Tibial nerve (tissue), 4 donors: ENCODE data around the gene CCDC82. TPM values are rescaled to one million over a fixed set of nuclear protein-coding genes. Genes with fewer than 3 reads are reported as not detected.

Experiments used
- DNase-seq, 2 donors: peaks; one replicate each; pipeline ENCODE4 v3.0.0-alpha.2; 2019; ENCODE audit warnings: low spot score in 2 of 2
- H3K27ac ChIP-seq, 4 donors: fragments of 200-600 bp; sonication (generic) in 3 of 4; one replicate each; pipeline ENCODE4 v1.5.1; 2017 to 2019; ENCODE audit warnings: mild to moderate bottlenecking in 1 of 4
- H3K27me3 ChIP-seq, 2 donors: fragments of 200-600 bp; sonication (generic) in 1 of 2; one replicate each; pipeline versions ENCODE4 v1.5.1 to v1.6.0; 2017 to 2019
- H3K36me3 ChIP-seq, 3 donors: fragments of 200-600 bp; sonication (generic); one replicate each; pipeline ENCODE4 v1.5.1; 2018 to 2019
- H3K4me1 ChIP-seq, 4 donors: fragments of 200-600 bp; sonication (generic) in 3 of 4; one replicate each; pipeline ENCODE4 v1.5.1; 2017 to 2019
- H3K4me3 ChIP-seq, 4 donors: fragments of 200-600 bp; sonication (generic) in 3 of 4; one replicate each; pipeline ENCODE4 v1.5.1; 2017 to 2019; ENCODE audit warnings: mild to moderate bottlenecking in 1 of 4, moderate library complexity in 1 of 4
- H3K9me3 ChIP-seq, 4 donors: fragments of 200-600 bp; sonication (generic) in 3 of 4; one replicate each; pipeline ENCODE4 v1.5.1; 2017 to 2019
- CTCF ChIP-seq, 5 experiments: fragments of 200-600 bp in 3 of 5; fragments of 450-650 bp in 2 of 5; sonication (generic) in 3 of 5; IDR thresholded peaks; one replicate each; pipeline ENCODE4 v1.5.1; 2016 to 2019; ENCODE audit warnings: antibody characterized with exemption in 5 of 5, mild to moderate bottlenecking in 3 of 5, moderate library complexity in 2 of 5
- EP300 ChIP-seq, 2 donors: sonication (generic); formaldehyde crosslinking; IDR thresholded peaks; one replicate each; pipeline ENCODE4 v1.6.1; 2017; ENCODE audit warnings: antibody characterized with exemption in 2 of 2, mild to moderate bottlenecking in 1 of 2
- POLR2A ChIP-seq, 2 donors: fragments of 450-650 bp; IDR thresholded peaks; one replicate each; pipeline ENCODE4 v1.6.1; 2017; ENCODE audit warnings: antibody characterized with exemption in 2 of 2, mild to moderate bottlenecking in 2 of 2, moderate library complexity in 2 of 2
- WGBS, 2 donors: methylation state at CpG; one replicate each; pipeline ENCODE4 v1.1.5; 2018; 5-methylcytosine and 5-hydroxymethylcytosine counted together
- small RNA-seq: library from RNA; depleted of rRNA; stranded (forward); fragments of <200 nt; gene quantifications from one replicate; pipeline ENCODE3, GENCODE V24; 2016
- total RNA-seq, 4 donors: library from RNA; depleted of rRNA; stranded (reverse); fragments of >200 nt; gene quantifications; one replicate each; pipeline ENCODE4 v1.1.0, GENCODE V29; 2016

Gene CCDC82
- total RNA-seq, 4 donors from 2014 or later: 41.9 to 73.4 (median 49.5) TPM

GRCh38 chr11:96303980-96304379, 85.7 kb downstream of the CCDC82 start:
- Histone ChIP-seq H3K27ac (peak overlapping the region in 2 of 4 donors; percentile 29 to 73), H3K27me3 (no peaks in the 10 kb centered on the region), H3K4me1 (peaks cover 0 to 86% (median 55%) of the 10 kb centered on the region in 4 donors), H3K4me3 (no peak overlapping the region), H3K9me3 (no peaks in the 10 kb centered on the region), H3K36me3 (no peaks in the 10 kb centered on the region)
- WGBS, 2 donors: 78 to 84% methylated on average over 3 of the region's 3 CpGs
- DNase-seq: no peak
- no peak for TF ChIP-seq CTCF (IDR thresholded peaks at IDR 0.05)
- no peak for TF ChIP-seq POLR2A (IDR thresholded peaks at IDR 0.05)
- TF ChIP-seq EP300 (IDR thresholded peaks at IDR 0.05): no peak

GRCh38 chr11:96303064-96303463, 86.6 kb downstream of the CCDC82 start:
- DNase-seq: no peak
- no peak overlapping the region for H3K4me3 ChIP-seq
- peak overlapping the region in 2 of 4 donors; percentile 29 to 73 for H3K27ac ChIP-seq
- H3K4me1 ChIP-seq: peaks cover 0 to 77% (median 49%) of the 10 kb centered on the region in 4 donors
- no peaks in the 10 kb centered on the region for H3K9me3 ChIP-seq
- TF ChIP-seq EP300 (IDR thresholded peaks at IDR 0.05): peak in 1 of 2 donors; percentile 29
- no peak for TF ChIP-seq CTCF (IDR thresholded peaks at IDR 0.05)
- WGBS, 2 donors: 17 to 25% methylated on average over 1 of the region's 1 CpG
- no peaks in the 10 kb centered on the region for H3K36me3 ChIP-seq
- H3K27me3 ChIP-seq: no peaks in the 10 kb centered on the region

Small RNA genes lying within 50 kb of the gene (small RNA-seq; reads per million reads assigned to genes)
- not detected for gene MIR1260B

Other genes with a start within 250 kb of the CCDC82 start
- 10 to 100 TPM; 20.5 to 38.4 (median 27.9) TPM for gene MAML2, start 46.7 kb downstream of the CCDC82 start, total RNA-seq
- gene JRKL, start 101 bp upstream of the CCDC82 start, total RNA-seq: 10 to 100 TPM in 1 of 4 donors, 1 to 10 TPM in 3; 5.9 to 10.5 (median 8.2) TPM